Endodermal cell (in vitro differentiated cells): ENCODE measurements around the gene DLGAP1. TPM values are rescaled to one million over a fixed set of nuclear protein-coding genes. Genes with fewer than 3 reads are reported as not detected.

Experiments used
- DNase-seq: peaks from one replicate; pipeline ENCODE4 v3.0.0-alpha.2; 2017
- H3K27ac ChIP-seq: 2 replicates; pipeline ENCODE4 v1.5.1; 2013; ENCODE audit warnings: mild to moderate bottlenecking, low read depth, low read length, moderate library complexity
- H3K27me3 ChIP-seq: 2 replicates; pipeline ENCODE4 v1.6.1; 2013; ENCODE audit warnings: mild to moderate bottlenecking, low read length, moderate library complexity; ENCODE audit not compliant: insufficient read depth, control insufficient read depth, poor library complexity, severe bottlenecking
- H3K36me3 ChIP-seq: 2 replicates; pipeline ENCODE4 v1.7.0; 2013; ENCODE audit warnings: mild to moderate bottlenecking, low read length, moderate library complexity; ENCODE audit not compliant: control insufficient read depth, insufficient read depth
- H3K4me1 ChIP-seq: one replicate; pipeline ENCODE4 v1.7.0; 2013; ENCODE audit warnings: low read length; ENCODE audit not compliant: control insufficient read depth, insufficient read depth
- H3K4me3 ChIP-seq: 2 replicates; pipeline ENCODE4 v1.5.1; 2013; ENCODE audit warnings: mild to moderate bottlenecking, low read length, moderate library complexity
- H3K9ac ChIP-seq: 2 replicates; pipeline ENCODE4 v1.6.1; 2013; ENCODE audit warnings: mild to moderate bottlenecking, low read length, moderate library complexity; ENCODE audit not compliant: poor library complexity, severe bottlenecking; ENCODE audit errors: extremely low read depth
- H3K9me3 ChIP-seq: 2 replicates; pipeline ENCODE4 v1.6.1; 2013; ENCODE audit warnings: mild to moderate bottlenecking, low read length, moderate library complexity; ENCODE audit not compliant: control insufficient read depth
- H3K27ac Mint-ChIP-seq: 2 replicates; pipeline ENCODE4 v1.8.0; 2020; ENCODE audit warnings: mixed read lengths
- H3K27me3 Mint-ChIP-seq: 2 replicates; pipeline ENCODE4 v1.8.0; 2021; ENCODE audit warnings: mild to moderate bottlenecking, mixed read lengths; ENCODE audit not compliant: insufficient read depth
- H3K36me3 Mint-ChIP-seq: 2 replicates; pipeline ENCODE4 v1.8.0; 2020; ENCODE audit warnings: low read depth, mixed read lengths
- H3K4me1 Mint-ChIP-seq: 2 replicates; pipeline ENCODE4 v1.8.0; 2020; ENCODE audit warnings: mixed read lengths
- H3K4me3 Mint-ChIP-seq: 2 replicates; pipeline ENCODE4 v1.8.0; 2020; ENCODE audit warnings: mild to moderate bottlenecking, moderate library complexity, mixed read lengths
- H3K9me3 Mint-ChIP-seq: 2 replicates; pipeline ENCODE4 v1.8.0; 2020; ENCODE audit warnings: mild to moderate bottlenecking, mixed read lengths
- CTCF ChIP-seq: fragments of 200-600 bp; sonication (generic); conservative IDR thresholded peaks from 2 replicates; pipeline ENCODE4 v1.5.0; 2021; ENCODE audit warnings: antibody characterized with exemption, mild to moderate bottlenecking
- WGBS, 2 experiments: methylation state at CpG; one replicate each; pipeline versions ENCODE4 v1.1.5 to v1.1.7; 2013; ENCODE audit warnings: missing lambda C conversion rate in 2 of 2, mixed read lengths in 1 of 2; ENCODE audit not compliant: insufficient coverage in 1 of 2, insufficient read length in 1 of 2; 5-methylcytosine and 5-hydroxymethylcytosine counted together
- total RNA-seq, 2 donors: library from RNA; stranded (reverse); fragmentation: NEBNext Ultra II Directional in 1 of 2; extraction: Animal tissue kit (Norgen Biotek cat#: 25700) in 1 of 2; gene quantifications; 2 replicates in 1 of 2; 3 replicates in 1 of 2; pipeline ENCODE4 v1.2.1, GENCODE V29; 2021

DLGAP1 gene
- total RNA-seq, 2 donors from 2014 or later, result 11.5 to 21.5 TPM

- 92 to 93% methylated on average over 5 of the region's 5 CpGs for WGBS, 2 experiments
- Mint-ChIP-seq H3K9me3 (no peaks in the 10 kb centered on the region), H3K27ac (no peak overlapping the region), H3K4me3 (no peak overlapping the region), H3K36me3 (no peaks in the 10 kb centered on the region), H3K27me3 (no peaks in the 10 kb centered on the region), H3K4me1 (peaks cover 7% of the 10 kb centered on the region)
- no peak overlapping the region for H3K27ac ChIP-seq
- H3K9me3 ChIP-seq, result no peaks in the 10 kb centered on the region
- H3K4me3 ChIP-seq, result no peak overlapping the region
- H3K9ac ChIP-seq, result no peak overlapping the region
- no peaks in the 10 kb centered on the region for H3K27me3 ChIP-seq
- TF ChIP-seq CTCF, result no peak
- no peak for DNase-seq
- H3K4me1 ChIP-seq, result no peaks in the 10 kb centered on the region
- H3K36me3 ChIP-seq, result no peaks in the 10 kb centered on the region
These were observed 742.6 kb downstream of the DLGAP1 start for GRCh38 chr18:3712491-3712890.

GRCh38 chr18:3710712-3711301 is 744.3 kb downstream of the DLGAP1 start:
- H3K36me3 ChIP-seq, result no peaks in the 10 kb centered on the region
- no peak for TF ChIP-seq CTCF
- no peak overlapping the region for H3K27ac Mint-ChIP-seq
- H3K4me3 ChIP-seq, result no peak overlapping the region
- H3K27ac ChIP-seq, result no peak overlapping the region
- no peaks in the 10 kb centered on the region for H3K9me3 Mint-ChIP-seq
- 87 to 93% methylated on average over 5 to 8 of the region's 8 CpGs for whole genome bisulfite sequencing, 2 experiments
- no peaks in the 10 kb centered on the region for H3K9me3 ChIP-seq
- DNase-seq, result no peak
- H3K27me3 Mint-ChIP-seq, result no peaks in the 10 kb centered on the region
- H3K4me1 ChIP-seq, result no peaks in the 10 kb centered on the region
- H3K9ac ChIP-seq, result no peak overlapping the region
- no peaks in the 10 kb centered on the region for H3K36me3 Mint-ChIP-seq
- no peak overlapping the region for H3K4me3 Mint-ChIP-seq
- H3K4me1 Mint-ChIP-seq, result peaks cover 7% of the 10 kb centered on the region
- no peaks in the 10 kb centered on the region for H3K27me3 ChIP-seq

- H3K36me3 ChIP-seq, result no peaks in the 10 kb centered on the region
- Mint-ChIP-seq H3K4me1 (peaks cover 7% of the 10 kb centered on the region), H3K4me3 (no peak overlapping the region), H3K9me3 (no peaks in the 10 kb centered on the region), H3K27me3 (no peaks in the 10 kb centered on the region), H3K27ac (no peak overlapping the region), H3K36me3 (no peaks in the 10 kb centered on the region)
- DNase-seq, result no peak
- no peak overlapping the region for H3K4me3 ChIP-seq
- H3K4me1 ChIP-seq, result no peaks in the 10 kb centered on the region
- no peaks in the 10 kb centered on the region for H3K27me3 ChIP-seq
- H3K9me3 ChIP-seq, result no peaks in the 10 kb centered on the region
- no peak overlapping the region for H3K27ac ChIP-seq
- 85 to 89% methylated on average over 3 to 4 of the region's 4 CpGs for WGBS, 2 experiments
- TF ChIP-seq CTCF, result no peak
- no peak overlapping the region for H3K9ac ChIP-seq
These were observed 745.9 kb downstream of the DLGAP1 start for GRCh38 chr18:3709205-3709604.
